Fibroblast of villous mesenchyme (primary cell): ENCODE measurements around the gene FBXO48. TPM values are rescaled to one million over a fixed set of nuclear protein-coding genes. Genes with fewer than 3 reads are reported as not detected.

Experiments
- DNase-seq: peaks from one replicate; pipeline ENCODE4 v3.0.0-alpha.2; 2010; ENCODE audit warnings: low read depth
- H3K4me3 ChIP-seq: 2 replicates; pipeline ENCODE4 v1.5.1; 2011; ENCODE audit warnings: low read depth, mild to moderate bottlenecking, low read length
- CTCF ChIP-seq: IDR thresholded peaks from 2 replicates; pipeline ENCODE4 v1.5.1; 2012; ENCODE audit warnings: low read depth, mild to moderate bottlenecking, low read length; ENCODE audit not compliant: insufficient read depth
- total RNA-seq: library from RNA; depleted of rRNA; stranded (reverse); fragments of >200 nt; gene quantifications from 2 replicates; pipeline ENCODE4 v1.2.3, GENCODE V29; 2012

The FBXO48 gene
- 0.32 and 0.86 TPM in 2 replicates for total RNA-seq

DNA sequence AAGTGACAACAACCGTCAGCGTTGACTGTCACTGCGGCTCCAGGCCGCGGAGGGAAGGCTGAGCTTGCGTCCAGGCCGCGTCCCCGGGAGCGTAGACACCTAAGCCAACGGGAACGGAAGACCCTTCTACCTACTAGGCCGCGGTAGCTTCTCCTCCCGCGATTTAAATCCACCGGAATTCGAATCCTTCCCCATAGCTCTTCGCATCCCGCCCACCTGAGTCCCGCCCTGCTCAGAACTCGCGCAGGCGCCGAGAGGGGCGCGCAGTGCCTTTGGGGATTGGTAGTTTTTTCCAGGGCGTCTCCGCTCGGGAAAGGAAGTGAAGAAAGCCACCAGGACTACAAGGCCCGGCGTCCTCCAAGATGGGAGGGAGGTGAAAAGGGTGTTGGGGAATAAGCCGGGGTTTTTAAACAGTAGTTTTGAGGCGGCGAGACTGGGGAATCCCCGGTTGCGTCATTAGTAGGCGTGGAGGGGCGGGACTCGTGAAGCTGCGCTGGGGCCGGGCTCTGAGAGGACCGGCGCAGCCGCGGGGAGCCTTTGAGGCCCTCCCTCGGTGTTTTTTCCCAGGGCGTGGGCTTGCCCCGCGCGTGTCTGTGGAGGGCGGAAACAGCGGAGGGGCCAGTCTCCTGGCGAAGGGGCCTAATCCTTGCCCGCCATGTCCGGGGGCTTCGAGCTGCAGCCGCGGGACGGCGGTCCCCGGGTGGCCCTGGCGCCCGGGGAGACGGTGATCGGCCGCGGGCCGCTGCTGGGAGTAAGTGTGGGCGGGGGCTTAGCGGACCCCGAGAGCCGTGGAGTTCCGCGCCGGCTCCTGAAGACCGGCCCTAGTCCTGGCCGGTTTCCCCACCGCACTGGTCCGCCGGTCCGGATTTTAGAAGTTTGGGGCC lies at the start of gene FBXO48, which contains the start of gene APLF:
Gene FBXO48 (minus strand): TSS at position 218 of the 884 bp plus-strand sequence. CDS start 2,149 bp downstream, outside the sequence.
Gene APLF (plus strand): TSS at position 509 of the 884 bp plus-strand sequence. CDS start 147 bp downstream, at position 656.
- peak within 1 kb of the TSS; percentile 91 for H3K4me3 ChIP-seq
- peak; percentile 99 for DNase-seq
- no peak for TF ChIP-seq CTCF

DNA sequence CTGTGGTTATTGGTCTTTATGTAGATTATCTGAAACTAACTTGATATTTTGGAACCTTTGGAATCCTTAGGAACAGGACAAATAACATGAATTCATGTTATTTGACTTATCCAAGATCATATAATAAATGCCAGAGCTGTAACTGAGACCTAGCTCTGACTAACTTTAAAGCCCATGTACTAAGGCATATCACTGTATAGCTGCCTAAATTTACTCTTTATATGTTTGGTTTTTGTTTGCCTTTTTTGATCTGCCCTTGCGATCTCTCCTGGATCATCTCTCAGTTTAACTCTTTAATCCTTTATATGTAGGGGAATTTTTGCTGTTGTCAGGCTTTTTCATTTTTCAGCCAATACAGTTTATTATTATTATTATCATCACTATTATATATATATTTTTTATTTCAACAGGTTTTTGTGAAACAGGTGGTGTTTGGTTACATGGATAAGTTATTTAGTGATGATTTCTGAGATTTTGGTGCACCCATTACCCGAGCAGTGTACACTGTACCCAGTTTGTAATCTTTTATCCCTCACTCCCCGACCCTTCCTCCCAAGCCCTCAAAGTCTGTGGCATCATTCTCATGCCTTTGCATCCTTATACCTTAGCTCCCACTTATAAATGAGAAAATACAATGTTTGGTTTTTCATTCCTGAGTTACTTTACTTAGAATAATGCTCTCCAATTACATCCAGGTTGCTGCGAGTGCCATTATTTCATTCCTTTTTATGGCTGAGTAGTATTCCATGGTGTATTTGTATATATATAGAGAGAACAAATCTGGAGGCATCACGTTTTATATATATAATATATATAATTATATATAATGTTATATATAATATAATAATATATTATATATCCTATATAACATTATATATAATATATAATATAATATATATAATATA lies 49.2 kb upstream of the FBXO48 start:
- TF ChIP-seq CTCF, result no peak
- no peak for DNase-seq
- no peak overlapping the region for H3K4me3 ChIP-seq

GRCh38 chr2:68514316-68514929 lies 47.3 kb upstream of the FBXO48 start:
- DNase-seq, result no peak
- no peak for TF ChIP-seq CTCF
- no peak overlapping the region for H3K4me3 ChIP-seq

DNA sequence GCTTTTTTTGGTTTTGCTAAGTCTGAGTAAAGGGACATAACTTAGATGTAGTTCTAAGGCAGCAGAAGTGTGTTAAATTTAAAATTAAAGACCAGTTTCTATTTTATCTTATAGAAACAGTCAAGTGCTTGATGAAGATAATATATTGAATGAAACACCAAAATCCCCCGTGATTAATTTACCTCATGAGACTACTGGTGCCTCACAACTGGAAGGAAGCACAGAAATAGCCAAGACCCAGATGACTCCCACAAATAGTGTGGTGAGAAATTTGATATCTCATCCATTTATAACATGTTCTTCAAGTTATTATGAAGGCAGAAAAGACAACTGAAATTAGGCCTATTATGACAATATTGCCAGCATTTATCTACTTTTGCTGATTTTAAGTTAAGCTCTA lies 45.9 kb upstream of the FBXO48 start:
- H3K4me3 ChIP-seq, result no peak overlapping the region
- no peak for DNase-seq
- TF ChIP-seq CTCF, result no peak

GRCh38 chr2:68512326-68512725 lies 45.2 kb upstream of the FBXO48 start:
- no peak for TF ChIP-seq CTCF
- H3K4me3 ChIP-seq, result no peak overlapping the region
- DNase-seq, result no peak

DNA sequence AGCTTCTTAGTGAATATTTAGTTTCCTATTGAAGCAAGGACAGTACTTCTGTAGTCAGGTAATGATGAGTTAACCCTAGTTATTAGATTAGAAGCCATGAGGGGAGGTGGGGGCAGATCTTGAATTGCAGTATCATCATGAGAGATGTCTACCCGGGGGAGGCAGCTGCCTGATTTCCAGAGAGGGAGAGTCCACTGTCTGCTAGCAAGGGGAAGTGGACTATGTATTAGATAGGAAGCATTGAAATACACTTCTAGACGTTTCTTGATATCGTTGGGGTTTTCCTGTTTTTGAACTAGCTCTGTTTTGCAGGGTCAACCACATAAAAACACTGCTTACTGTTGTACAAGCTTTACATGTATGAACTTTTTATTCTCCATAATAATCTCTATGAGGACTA lies 39.1 kb upstream of the FBXO48 start:
- no peak for DNase-seq
- no peak overlapping the region for H3K4me3 ChIP-seq
- TF ChIP-seq CTCF, result no peak
